NB4 (cell line): ENCODE measurements around the gene FOXD4.
"Not testable (repeated sequence)": the region's sequence is repeated elsewhere in the genome, so short reads cannot be mapped to it uniquely, and the experiment has no call there.

Experiments used
- POLR2A ChIP-seq: IDR thresholded peaks from 2 replicates; pipeline ENCODE4 v1.6.1; 2011; ENCODE audit warnings: mild to moderate bottlenecking; ENCODE audit not compliant: insufficient read length; ENCODE audit errors: extremely low read depth
- TF ChIP-seq, protein P1 (sequence below): IDR thresholded peaks from one replicate; pipeline ENCODE4 v1.5.1; 2012; ENCODE audit warnings: low read depth, low read length

DNA sequence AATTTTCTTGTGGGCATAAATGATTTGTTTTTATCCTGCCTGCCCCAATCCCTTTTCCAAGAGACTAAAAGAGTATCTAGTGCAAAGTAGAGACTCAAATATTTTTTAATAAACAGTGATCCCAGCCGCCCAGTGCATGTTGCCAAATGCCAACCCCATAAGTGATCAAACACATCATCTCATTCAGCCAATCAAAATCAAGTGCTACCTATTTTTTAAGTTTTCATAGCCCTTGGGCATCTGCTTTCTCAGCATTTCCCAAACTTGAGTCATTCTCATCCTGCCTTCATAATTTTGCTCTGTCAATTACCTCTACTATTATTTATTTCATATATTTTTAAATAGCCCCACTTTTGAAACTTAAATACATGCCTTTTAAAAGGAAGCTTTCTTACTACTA lies 27.4 kb downstream of the FOXD4 start:
- TF ChIP-seq POLR2A, result not testable (repeated sequence)
- TF ChIP-seq, protein P1, sequence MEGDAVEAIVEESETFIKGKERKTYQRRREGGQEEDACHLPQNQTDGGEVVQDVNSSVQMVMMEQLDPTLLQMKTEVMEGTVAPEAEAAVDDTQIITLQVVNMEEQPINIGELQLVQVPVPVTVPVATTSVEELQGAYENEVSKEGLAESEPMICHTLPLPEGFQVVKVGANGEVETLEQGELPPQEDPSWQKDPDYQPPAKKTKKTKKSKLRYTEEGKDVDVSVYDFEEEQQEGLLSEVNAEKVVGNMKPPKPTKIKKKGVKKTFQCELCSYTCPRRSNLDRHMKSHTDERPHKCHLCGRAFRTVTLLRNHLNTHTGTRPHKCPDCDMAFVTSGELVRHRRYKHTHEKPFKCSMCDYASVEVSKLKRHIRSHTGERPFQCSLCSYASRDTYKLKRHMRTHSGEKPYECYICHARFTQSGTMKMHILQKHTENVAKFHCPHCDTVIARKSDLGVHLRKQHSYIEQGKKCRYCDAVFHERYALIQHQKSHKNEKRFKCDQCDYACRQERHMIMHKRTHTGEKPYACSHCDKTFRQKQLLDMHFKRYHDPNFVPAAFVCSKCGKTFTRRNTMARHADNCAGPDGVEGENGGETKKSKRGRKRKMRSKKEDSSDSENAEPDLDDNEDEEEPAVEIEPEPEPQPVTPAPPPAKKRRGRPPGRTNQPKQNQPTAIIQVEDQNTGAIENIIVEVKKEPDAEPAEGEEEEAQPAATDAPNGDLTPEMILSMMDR, result not testable (repeated sequence)
